Measurements from ENCODE around the gene STAP1. TPM values are rescaled to one million over a fixed set of nuclear protein-coding genes. Genes with fewer than 3 reads are reported as not detected.

STAP1 gene
- total and polyA plus RNA-seq, 10 of the 15 experiments (the other 5 are each of a cell fraction or from before 2014, with no cell fraction given) = 4.6 to 19.4 (median 9.4) TPM

GRCh38 chr4:67608027-67608426 is 49.5 kb downstream of the STAP1 start:
- Histone ChIP-seq H3K9ac (ENCODE audit: control insufficient read depth, insufficient read depth, low read length) (no peak overlapping the region), H4K20me1 (ENCODE audit: control insufficient read depth, insufficient read depth) (no peaks in the 10 kb centered on the region), H3K9me3 (replicated peaks; ENCODE audit: control insufficient read depth, insufficient read depth, low read length) (peaks cover 4% of the 10 kb centered on the region; the same call in 2 of the 3 replicates), H3K27me3 (replicated peaks in 1 of 2; ENCODE audit: control insufficient read depth in 2 of 2, insufficient read depth in 2 of 2, low read length in 1 of 2) (no peaks in the 10 kb centered on the region), H3K36me3 (ENCODE audit: control insufficient read depth in 2 of 2, insufficient read depth in 2 of 2, low read length in 1 of 2) (no peaks in the 10 kb centered on the region; a peak in 2 of 4 replicates), H2AFZ (ENCODE audit: control insufficient read depth, low read depth, low read length) (no peak overlapping the region), H3K4me1 (ENCODE audit: control insufficient read depth, insufficient read depth, low read length) (peaks cover 4% of the 10 kb centered on the region; the same call in 1 of the 2 replicates), H3K4me2 (ENCODE audit: control insufficient read depth, insufficient read depth) (no peak overlapping the region), H3K27ac (ENCODE audit: control insufficient read depth, insufficient read depth) (no peak overlapping the region), H3K79me2 (ENCODE audit: control insufficient read depth, insufficient read depth, low read length) (no peaks in the 10 kb centered on the region), H3K4me3 (no peak overlapping the region)
- SMC1A ChIA-PET (ENCODE audit: uncharacterized antibody, unreplicated experiment) = interaction anchor here (1.7 kb wide), 1 partner anchor 21 kb away, joined by 3 read pairs; no protein-coding TSS in a partner anchor
- WGBS (ENCODE audit: insufficient coverage, insufficient replicate concordance, low lambda C conversion rate, missing lambda C conversion rate) = 84% methylated on average over 4 of the region's 4 CpGs
- RAD21 ChIA-PET (ENCODE audit: unreplicated experiment) = interaction anchor here (1.0 kb wide), 1 partner anchor 58 kb away, joined by 5 read pairs; no protein-coding TSS in a partner anchor
- CTCF ChIA-PET = interaction anchor here (0.7 kb wide), 1 partner anchor 29 kb away, joined by 3 read pairs; no protein-coding TSS in a partner anchor
- no TSS peak for BruUV-seq (replicated peaks)
- intact Hi-C loops (cut with micrococcal nuclease; ENCODE audit: unreplicated experiment) = no loop called here
- ATAC-seq (peak; percentile 84), DNase-seq (ENCODE audit: low read depth, low spot score) (no peak), FAIRE-seq (no peak)
- POLR2A ChIA-PET = no interaction called here
- in situ Hi-C loops (cut with MboI) = no loop called here
- no peak for TF ChIP-seq NFIC (IDR thresholded peaks at IDR 0.05; ENCODE audit: low read depth, low read length)
- TF ChIP-seq BACH1 (IDR thresholded peaks at IDR 0.05; ENCODE audit: borderline replicate concordance) = no peak
- TF ChIP-seq EGR1 (IDR thresholded peaks at IDR 0.05; ENCODE audit: borderline replicate concordance in 1 of 2, low read depth in 2 of 2, low read length in 2 of 2) = no peak
- no peak for TF ChIP-seq FOS (IDR thresholded peaks at IDR 0.05; ENCODE audit: borderline replicate concordance, extremely low read depth, insufficient read length)
- TF ChIP-seq POLR2AphosphoS2 (IDR thresholded peaks at IDR 0.05; ENCODE audit: low read depth, low read length) = no peak
- no peak for TF ChIP-seq RCOR1 (conservative IDR thresholded peaks at IDR 0.05; ENCODE audit: low read depth, low read length)
- no peak for TF ChIP-seq NR2C2 (IDR thresholded peaks at IDR 0.05; ENCODE audit: borderline replicate concordance, control insufficient read depth, insufficient read length, low read depth)
- no peak for TF ChIP-seq MYB (IDR thresholded peaks at IDR 0.05; ENCODE audit: borderline replicate concordance, low read depth, low read length)
- no peak for TF ChIP-seq IRF3 (IDR thresholded peaks at IDR 0.05)
- TF ChIP-seq, protein P1, sequence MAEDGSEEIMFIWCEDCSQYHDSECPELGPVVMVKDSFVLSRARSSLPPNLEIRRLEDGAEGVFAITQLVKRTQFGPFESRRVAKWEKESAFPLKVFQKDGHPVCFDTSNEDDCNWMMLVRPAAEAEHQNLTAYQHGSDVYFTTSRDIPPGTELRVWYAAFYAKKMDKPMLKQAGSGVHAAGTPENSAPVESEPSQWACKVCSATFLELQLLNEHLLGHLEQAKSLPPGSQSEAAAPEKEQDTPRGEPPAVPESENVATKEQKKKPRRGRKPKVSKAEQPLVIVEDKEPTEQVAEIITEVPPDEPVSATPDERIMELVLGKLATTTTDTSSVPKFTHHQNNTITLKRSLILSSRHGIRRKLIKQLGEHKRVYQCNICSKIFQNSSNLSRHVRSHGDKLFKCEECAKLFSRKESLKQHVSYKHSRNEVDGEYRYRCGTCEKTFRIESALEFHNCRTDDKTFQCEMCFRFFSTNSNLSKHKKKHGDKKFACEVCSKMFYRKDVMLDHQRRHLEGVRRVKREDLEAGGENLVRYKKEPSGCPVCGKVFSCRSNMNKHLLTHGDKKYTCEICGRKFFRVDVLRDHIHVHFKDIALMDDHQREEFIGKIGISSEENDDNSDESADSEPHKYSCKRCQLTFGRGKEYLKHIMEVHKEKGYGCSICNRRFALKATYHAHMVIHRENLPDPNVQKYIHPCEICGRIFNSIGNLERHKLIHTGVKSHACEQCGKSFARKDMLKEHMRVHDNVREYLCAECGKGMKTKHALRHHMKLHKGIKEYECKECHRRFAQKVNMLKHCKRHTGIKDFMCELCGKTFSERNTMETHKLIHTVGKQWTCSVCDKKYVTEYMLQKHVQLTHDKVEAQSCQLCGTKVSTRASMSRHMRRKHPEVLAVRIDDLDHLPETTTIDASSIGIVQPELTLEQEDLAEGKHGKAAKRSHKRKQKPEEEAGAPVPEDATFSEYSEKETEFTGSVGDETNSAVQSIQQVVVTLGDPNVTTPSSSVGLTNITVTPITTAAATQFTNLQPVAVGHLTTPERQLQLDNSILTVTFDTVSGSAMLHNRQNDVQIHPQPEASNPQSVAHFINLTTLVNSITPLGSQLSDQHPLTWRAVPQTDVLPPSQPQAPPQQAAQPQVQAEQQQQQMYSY (CRISPR knock-in tag; IDR thresholded peaks at IDR 0.05) = no peak
- TF ChIP-seq ZBTB40 (IDR thresholded peaks at IDR 0.05; ENCODE audit: borderline replicate concordance) = no peak
- no peak for TF ChIP-seq IRF4 (IDR thresholded peaks at IDR 0.05; ENCODE audit: low read depth, low read length)
- TF ChIP-seq KDM1A (IDR thresholded peaks at IDR 0.05; ENCODE audit: borderline replicate concordance) = no peak

Measured in GM12878 (cell line).